H9 (cell line): Measurements from ENCODE around the gene PBOV1. TPM values are rescaled to one million over a fixed set of nuclear protein-coding genes. Genes with fewer than 3 reads are reported as not detected.

Experiments
- DNase-seq: peaks from one replicate; pipeline ENCODE4 v3.0.0-alpha.2; 2017
- H2AFZ ChIP-seq: one replicate; pipeline ENCODE4 v1.6.1; 2013; ENCODE audit warnings: mild to moderate bottlenecking, low read length, control low read depth, moderate library complexity
- H2AK5ac ChIP-seq: 2 replicates; pipeline ENCODE4 v1.6.1; 2013; ENCODE audit warnings: low read length, control low read depth, mixed read lengths; ENCODE audit not compliant: insufficient read length
- H2BK120ac ChIP-seq: one replicate; pipeline ENCODE4 v1.6.1; 2013; ENCODE audit warnings: low read depth, mild to moderate bottlenecking, low read length, control low read depth, inconsistent platforms; ENCODE audit not compliant: poor library complexity, severe bottlenecking
- H2BK12ac ChIP-seq: 2 replicates; pipeline ENCODE4 v1.6.1; 2013; ENCODE audit warnings: low read length, control low read depth, mixed read lengths, low read depth; ENCODE audit not compliant: insufficient read length
- H2BK15ac ChIP-seq: 2 replicates; pipeline ENCODE4 v1.6.1; 2013; ENCODE audit warnings: low read depth, low read length, control low read depth
- H2BK20ac ChIP-seq: one replicate; pipeline ENCODE4 v1.6.1; 2013; ENCODE audit warnings: low read depth, mild to moderate bottlenecking, low read length, control low read depth, inconsistent platforms; ENCODE audit not compliant: poor library complexity, severe bottlenecking
- H2BK5ac ChIP-seq: 2 replicates; pipeline ENCODE4 v1.6.1; 2013; ENCODE audit warnings: low read length, control low read depth, mixed read lengths; ENCODE audit not compliant: insufficient read length
- H3K14ac ChIP-seq: 2 replicates; pipeline ENCODE4 v1.6.1; 2013; ENCODE audit warnings: low read length, control low read depth; ENCODE audit not compliant: insufficient read depth
- H3K18ac ChIP-seq: 2 replicates; pipeline ENCODE4 v1.6.1; 2013; ENCODE audit warnings: low read depth, mild to moderate bottlenecking, mixed read lengths, low read length, control low read depth; ENCODE audit not compliant: insufficient read length
- H3K23ac ChIP-seq: 2 replicates; pipeline ENCODE4 v1.6.1; 2013; ENCODE audit warnings: low read length, control low read depth, mixed read lengths, low read depth; ENCODE audit not compliant: insufficient read length
- H3K23me2 ChIP-seq: 2 replicates; pipeline ENCODE4 v1.6.1; 2013; ENCODE audit warnings: low read depth, mild to moderate bottlenecking, mixed read lengths, low read length, control low read depth; ENCODE audit not compliant: insufficient read length, poor library complexity, severe bottlenecking
- H3K27ac ChIP-seq: 2 replicates; pipeline ENCODE4 v1.5.1; 2013; ENCODE audit warnings: low read length, control low read depth, mixed read lengths, low read depth; ENCODE audit not compliant: insufficient read length
- H3K27me3 ChIP-seq: 2 replicates; pipeline ENCODE4 v1.6.1; 2013; ENCODE audit warnings: low read length, control low read depth, inconsistent platforms; ENCODE audit not compliant: insufficient read depth
- H3K4ac ChIP-seq: 2 replicates; pipeline ENCODE4 v1.6.1; 2013; ENCODE audit warnings: low read depth, mild to moderate bottlenecking, control low read depth, inconsistent platforms, low read length, moderate library complexity
- H3K4me1 ChIP-seq: 2 replicates; pipeline ENCODE4 v1.6.1; 2013; ENCODE audit warnings: low read length, control low read depth, inconsistent platforms; ENCODE audit not compliant: insufficient read depth
- H3K4me2 ChIP-seq: 2 replicates; pipeline ENCODE4 v1.6.1; 2013; ENCODE audit warnings: low read length, control low read depth, mixed read lengths; ENCODE audit not compliant: insufficient read length, insufficient read depth
- H3K56ac ChIP-seq: 2 replicates; pipeline ENCODE4 v1.6.1; 2013; ENCODE audit warnings: low read depth, mild to moderate bottlenecking, mixed read lengths, low read length, control low read depth; ENCODE audit not compliant: insufficient read length
- H3K79me1 ChIP-seq: 2 replicates; pipeline ENCODE4 v1.6.1; 2013; ENCODE audit warnings: low read depth, mild to moderate bottlenecking, moderate library complexity, low read length, control low read depth, inconsistent platforms; ENCODE audit not compliant: insufficient read depth, poor library complexity, severe bottlenecking
- H3K79me2 ChIP-seq: 2 replicates; pipeline ENCODE4 v1.6.1; 2013; ENCODE audit warnings: low read length, control low read depth, inconsistent platforms; ENCODE audit not compliant: insufficient read depth
- H3K9ac ChIP-seq: 2 replicates; pipeline ENCODE4 v1.6.1; 2013; ENCODE audit warnings: low read length, control low read depth, mixed read lengths; ENCODE audit not compliant: insufficient read length; ENCODE audit errors: extremely low read depth
- H3K9me3 ChIP-seq: one replicate; pipeline ENCODE4 v1.6.1; 2013; ENCODE audit warnings: low read depth, low read length, inconsistent platforms; ENCODE audit not compliant: control insufficient read depth
- H3T11ph ChIP-seq: one replicate; pipeline ENCODE4 v1.6.1; 2013; ENCODE audit warnings: mild to moderate bottlenecking, low read length, control low read depth, inconsistent platforms
- H4K20me1 ChIP-seq: one replicate; pipeline ENCODE4 v1.6.1; 2013; ENCODE audit not compliant: control insufficient read depth, insufficient read length, insufficient read depth
- H4K5ac ChIP-seq: 2 replicates; pipeline ENCODE4 v1.6.1; 2013; ENCODE audit warnings: low read depth, mild to moderate bottlenecking, mixed read lengths, low read length, control low read depth; ENCODE audit not compliant: insufficient read length
- H4K8ac ChIP-seq: replicated peaks from 2 replicates; pipeline ENCODE4 v1.6.1; 2013; ENCODE audit warnings: low read length, control low read depth, mixed read lengths, low read depth; ENCODE audit not compliant: insufficient read length
- H4K91ac ChIP-seq: 2 replicates; pipeline ENCODE4 v1.6.1; 2013; ENCODE audit warnings: low read depth, mild to moderate bottlenecking, moderate library complexity, mixed read lengths, low read length, control low read depth; ENCODE audit not compliant: insufficient read length
- H3K27ac Mint-ChIP-seq, 3 experiments: 2 replicates in 2 of 3; 3 replicates in 1 of 3; pipeline ENCODE4 v1.8.0; 2020 to 2021; ENCODE audit warnings: mixed read lengths in 3 of 3, mild to moderate bottlenecking in 1 of 3, moderate library complexity in 1 of 3
- H3K27me3 Mint-ChIP-seq: 2 replicates; pipeline ENCODE4 v1.8.0; 2021; ENCODE audit warnings: low read depth, mild to moderate bottlenecking, moderate library complexity, mixed read lengths
- H3K36me3 Mint-ChIP-seq, 3 experiments: 2 replicates in 2 of 3; 3 replicates in 1 of 3; pipeline ENCODE4 v1.8.0; 2020 to 2021; ENCODE audit warnings: low read depth in 3 of 3, mixed read lengths in 3 of 3; ENCODE audit not compliant: insufficient read depth in 1 of 3
- H3K4me1 Mint-ChIP-seq, 2 experiments: 2 replicates each; pipeline ENCODE4 v1.8.0; 2020; ENCODE audit warnings: mixed read lengths in 2 of 2
- H3K4me3 Mint-ChIP-seq, 2 experiments: 2 replicates in 1 of 2; 3 replicates in 1 of 2; pipeline ENCODE4 v1.8.0; 2020 to 2021; ENCODE audit warnings: mild to moderate bottlenecking in 2 of 2, mixed read lengths in 2 of 2, moderate library complexity in 1 of 2
- H3K9me3 Mint-ChIP-seq, 2 experiments: 2 replicates in 1 of 2; 3 replicates in 1 of 2; pipeline ENCODE4 v1.8.0; 2020; ENCODE audit warnings: mild to moderate bottlenecking in 2 of 2, mixed read lengths in 2 of 2, moderate library complexity in 1 of 2
- WGBS: extraction: QIAGEN DNeasy Blood & Tissue Kit; methylation state at CpG from one replicate; pipeline ENCODE4 v1.1.7; 2013; ENCODE audit warnings: missing lambda C conversion rate, low lambda C conversion rate, mixed read lengths; ENCODE audit not compliant: insufficient read length; ENCODE audit errors: extremely low coverage; 5-methylcytosine and 5-hydroxymethylcytosine counted together
- total RNA-seq: library from RNA; stranded (reverse); gene quantifications from 2 replicates; pipeline ENCODE4 v1.2.1, GENCODE V29; 2021
- TF ChIP-seq, protein P1 (sequence below): fragments of 200-600 bp; sonication (generic); conservative IDR thresholded peaks from 3 replicates; pipeline ENCODE4 v1.8.0; 2021; ENCODE audit warnings: antibody characterized with exemption, mild to moderate bottlenecking

The PBOV1 gene
- total RNA-seq, 1 experiment from 2014 or later, result not detected

DNA sequence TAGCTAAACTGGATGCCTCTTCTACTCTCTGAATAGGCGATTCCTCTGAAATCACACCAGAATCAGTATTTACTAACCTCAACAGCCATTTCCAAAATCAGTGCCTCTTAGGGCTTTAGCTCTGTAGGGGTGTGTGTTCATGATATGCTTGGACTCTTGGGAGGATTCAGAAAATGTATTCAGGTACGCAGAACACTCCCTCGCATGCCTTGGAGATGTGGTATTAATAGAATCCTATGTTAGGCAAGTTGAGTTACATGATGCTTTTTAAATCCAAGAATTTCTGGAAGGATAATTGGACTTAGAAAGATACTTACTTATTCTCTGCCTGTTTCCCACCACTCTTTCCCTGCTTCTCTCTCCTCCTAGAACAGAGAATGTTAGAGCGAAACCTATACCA lies 31.8 kb upstream of the PBOV1 start:
- Histone ChIP-seq H3K4ac (no peak overlapping the region), H2BK5ac (no peak overlapping the region), H3K4me1 (no peaks in the 10 kb centered on the region), H2AFZ (no peak overlapping the region), H3K27me3 (no peaks in the 10 kb centered on the region), H2AK5ac (no peak overlapping the region), H3T11ph (no peak overlapping the region), H4K5ac (no peak overlapping the region), H3K4me2 (no peak overlapping the region), H2BK20ac (no peak overlapping the region), H3K27ac (no peak overlapping the region), H2BK12ac (no peak overlapping the region), H2BK15ac (no peak overlapping the region), H4K20me1 (no peaks in the 10 kb centered on the region), H3K56ac (no peak overlapping the region), H4K8ac (no peak overlapping the region), H3K18ac (no peak overlapping the region), H3K9ac (no peak overlapping the region), H3K79me2 (no peaks in the 10 kb centered on the region), H4K91ac (no peak overlapping the region), H3K9me3 (no peaks in the 10 kb centered on the region), H3K79me1 (no peaks in the 10 kb centered on the region), H3K23me2 (no peaks in the 10 kb centered on the region), H3K14ac (no peak overlapping the region), H3K23ac (no peak overlapping the region), H2BK120ac (no peak overlapping the region)
- TF ChIP-seq, protein P1, sequence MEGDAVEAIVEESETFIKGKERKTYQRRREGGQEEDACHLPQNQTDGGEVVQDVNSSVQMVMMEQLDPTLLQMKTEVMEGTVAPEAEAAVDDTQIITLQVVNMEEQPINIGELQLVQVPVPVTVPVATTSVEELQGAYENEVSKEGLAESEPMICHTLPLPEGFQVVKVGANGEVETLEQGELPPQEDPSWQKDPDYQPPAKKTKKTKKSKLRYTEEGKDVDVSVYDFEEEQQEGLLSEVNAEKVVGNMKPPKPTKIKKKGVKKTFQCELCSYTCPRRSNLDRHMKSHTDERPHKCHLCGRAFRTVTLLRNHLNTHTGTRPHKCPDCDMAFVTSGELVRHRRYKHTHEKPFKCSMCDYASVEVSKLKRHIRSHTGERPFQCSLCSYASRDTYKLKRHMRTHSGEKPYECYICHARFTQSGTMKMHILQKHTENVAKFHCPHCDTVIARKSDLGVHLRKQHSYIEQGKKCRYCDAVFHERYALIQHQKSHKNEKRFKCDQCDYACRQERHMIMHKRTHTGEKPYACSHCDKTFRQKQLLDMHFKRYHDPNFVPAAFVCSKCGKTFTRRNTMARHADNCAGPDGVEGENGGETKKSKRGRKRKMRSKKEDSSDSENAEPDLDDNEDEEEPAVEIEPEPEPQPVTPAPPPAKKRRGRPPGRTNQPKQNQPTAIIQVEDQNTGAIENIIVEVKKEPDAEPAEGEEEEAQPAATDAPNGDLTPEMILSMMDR, result no peak
- H3K36me3 Mint-ChIP-seq, result peaks cover 0 to 4% (median 3%) of the 10 kb centered on the region in 3 experiments; a peak in 3 of 7 replicates
- H3K27ac Mint-ChIP-seq, result no peak overlapping the region
- H3K27me3 Mint-ChIP-seq, result no peaks in the 10 kb centered on the region
- no peaks in the 10 kb centered on the region for H3K4me1 Mint-ChIP-seq
- no peaks in the 10 kb centered on the region for H3K9me3 Mint-ChIP-seq
- H3K4me3 Mint-ChIP-seq, result no peak overlapping the region
- no CpG with 5 or more reads among the region's 4 CpGs for WGBS
- no peak for DNase-seq
